MCF 10A (cell line): ENCODE measurements around the gene IFNA2. TPM values are rescaled to one million over a fixed set of nuclear protein-coding genes. Genes with fewer than 3 reads are reported as not detected.

Experiments
- BruUV-seq: library from RNA; stranded (reverse); fragments of 400-500 nt; replicated peaks from 2 replicates; lab custom pipeline; 2021; lab: Mats Ljungman, UMichigan
- CTCF ChIA-PET: fragments of 300-600 bp; sonication (Branson Sonifier 250); formaldehyde crosslinking; extraction: SDS; loops from one replicate; lab custom pipeline; 2021; ENCODE audit warnings: antibody characterized with exemption, inconsistent platforms; lab: Yijun Ruan, JAX
- POLR2A ChIA-PET: fragments of 300-600, 350-650 bp; sonication (Branson Sonifier 250); formaldehyde crosslinking; extraction: SDS; loops from one replicate; lab custom pipeline; 2020; ENCODE audit warnings: antibody characterized with exemption, inconsistent platforms; lab: Yijun Ruan, JAX
- DNase-seq: peaks from one replicate; pipeline ENCODE4 v3.0.0-alpha.2; 2018; ENCODE audit not compliant: unreplicated experiment
- H3K27ac Mint-ChIP-seq: one replicate; pipeline ENCODE4 v1.8.0; 2022; ENCODE audit warnings: mild to moderate bottlenecking, low read depth, mixed read lengths; ENCODE audit not compliant: unreplicated experiment
- H3K27me3 Mint-ChIP-seq: one replicate; pipeline ENCODE4 v1.8.0; 2022; ENCODE audit warnings: mixed read lengths; ENCODE audit not compliant: insufficient read depth, unreplicated experiment
- H3K36me3 Mint-ChIP-seq: one replicate; pipeline ENCODE4 v1.8.0; 2022; ENCODE audit warnings: mild to moderate bottlenecking, moderate library complexity, mixed read lengths; ENCODE audit not compliant: insufficient read depth, unreplicated experiment
- H3K4me1 Mint-ChIP-seq: one replicate; pipeline ENCODE4 v1.8.0; 2022; ENCODE audit warnings: mixed read lengths; ENCODE audit not compliant: insufficient read depth, unreplicated experiment
- H3K4me3 Mint-ChIP-seq: one replicate; pipeline ENCODE4 v1.8.0; 2022; ENCODE audit warnings: mild to moderate bottlenecking, moderate library complexity, mixed read lengths; ENCODE audit not compliant: unreplicated experiment
- H3K9me3 Mint-ChIP-seq: one replicate; pipeline ENCODE4 v1.8.0; 2022; ENCODE audit warnings: mixed read lengths; ENCODE audit not compliant: unreplicated experiment
- intact Hi-C: fragments of 100-400 bp; cut with micrococcal nuclease; formaldehyde crosslinking; loops from 2 replicates; pipeline ENCODE4 v1.14.1; 2022
- total RNA-seq: library from RNA; stranded (reverse); gene quantifications from 2 replicates; pipeline ENCODE4 v1.2.3, GENCODE V29; 2022
- TF ChIP-seq, protein P1 (sequence below): fragments of 200-600 bp; IDR thresholded peaks from one replicate; pipeline ENCODE4 v1.8.0; 2022; ENCODE audit warnings: antibody characterized with exemption, mild to moderate bottlenecking; ENCODE audit not compliant: unreplicated experiment

Gene IFNA2
- total RNA-seq, 1 experiment from 2014 or later = not detected

DNA sequence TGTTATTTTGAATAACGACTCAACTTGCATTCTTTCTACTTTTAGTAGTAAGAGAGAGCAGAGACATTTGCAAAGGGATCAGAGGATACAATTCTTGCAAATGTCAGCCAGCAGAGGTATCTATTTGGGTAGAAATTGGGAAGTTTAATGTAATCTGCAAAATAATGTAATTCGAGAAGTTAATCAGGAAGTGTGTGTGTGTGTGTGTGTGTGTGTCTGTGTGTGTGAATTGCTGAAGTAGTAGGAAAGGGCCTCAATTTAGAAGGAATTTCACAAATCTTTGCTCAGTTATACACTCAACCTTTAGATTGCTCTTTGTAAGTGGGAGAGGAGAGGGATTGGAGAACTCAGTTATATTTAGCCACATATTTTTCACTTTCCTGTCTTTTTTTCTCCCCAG lies 44.0 kb upstream of the IFNA2 start:
- Mint-ChIP-seq H3K27me3 (peaks cover 38% of the 10 kb centered on the region), H3K4me1 (no peaks in the 10 kb centered on the region), H3K36me3 (no peaks in the 10 kb centered on the region), H3K9me3 (no peaks in the 10 kb centered on the region), H3K4me3 (no peak overlapping the region), H3K27ac (no peak overlapping the region)
- ChIA-PET POLR2A (no interaction called here), CTCF (no interaction called here)
- BruUV-seq = no TSS peak
- no peak for DNase-seq
- intact Hi-C loops = no loop called here
- TF ChIP-seq, protein P1, sequence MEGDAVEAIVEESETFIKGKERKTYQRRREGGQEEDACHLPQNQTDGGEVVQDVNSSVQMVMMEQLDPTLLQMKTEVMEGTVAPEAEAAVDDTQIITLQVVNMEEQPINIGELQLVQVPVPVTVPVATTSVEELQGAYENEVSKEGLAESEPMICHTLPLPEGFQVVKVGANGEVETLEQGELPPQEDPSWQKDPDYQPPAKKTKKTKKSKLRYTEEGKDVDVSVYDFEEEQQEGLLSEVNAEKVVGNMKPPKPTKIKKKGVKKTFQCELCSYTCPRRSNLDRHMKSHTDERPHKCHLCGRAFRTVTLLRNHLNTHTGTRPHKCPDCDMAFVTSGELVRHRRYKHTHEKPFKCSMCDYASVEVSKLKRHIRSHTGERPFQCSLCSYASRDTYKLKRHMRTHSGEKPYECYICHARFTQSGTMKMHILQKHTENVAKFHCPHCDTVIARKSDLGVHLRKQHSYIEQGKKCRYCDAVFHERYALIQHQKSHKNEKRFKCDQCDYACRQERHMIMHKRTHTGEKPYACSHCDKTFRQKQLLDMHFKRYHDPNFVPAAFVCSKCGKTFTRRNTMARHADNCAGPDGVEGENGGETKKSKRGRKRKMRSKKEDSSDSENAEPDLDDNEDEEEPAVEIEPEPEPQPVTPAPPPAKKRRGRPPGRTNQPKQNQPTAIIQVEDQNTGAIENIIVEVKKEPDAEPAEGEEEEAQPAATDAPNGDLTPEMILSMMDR = no peak

DNA sequence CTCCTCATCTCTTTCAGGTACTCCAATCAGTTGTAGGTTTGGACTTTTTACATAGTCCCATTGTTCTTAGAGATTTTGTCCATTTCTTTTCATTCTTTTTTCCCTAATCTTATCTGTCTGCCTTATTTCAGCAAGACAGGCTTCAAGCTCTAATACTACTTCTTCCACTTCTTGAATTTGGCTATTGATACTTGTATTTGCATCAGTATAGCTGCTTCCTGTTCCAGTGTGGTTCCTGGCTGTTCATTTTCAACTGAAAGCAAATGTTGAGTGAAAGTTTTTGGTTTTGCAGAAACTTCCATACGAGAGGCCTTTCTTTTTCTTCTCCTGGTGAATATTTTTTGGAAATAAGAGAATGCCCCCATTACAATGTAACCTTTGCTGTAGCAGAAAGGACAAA lies 43.0 kb upstream of the IFNA2 start:
- H3K4me3 Mint-ChIP-seq = no peak overlapping the region
- ChIA-PET POLR2A (no interaction called here), CTCF (no interaction called here)
- TF ChIP-seq, protein P1 = no peak
- H3K9me3 Mint-ChIP-seq = no peaks in the 10 kb centered on the region
- H3K4me1 Mint-ChIP-seq = no peaks in the 10 kb centered on the region
- no peak for DNase-seq
- no peak overlapping the region for H3K27ac Mint-ChIP-seq
- intact Hi-C loops = no loop called here
- BruUV-seq = no TSS peak
- peaks cover 40% of the 10 kb centered on the region for H3K27me3 Mint-ChIP-seq
- no peaks in the 10 kb centered on the region for H3K36me3 Mint-ChIP-seq

DNA sequence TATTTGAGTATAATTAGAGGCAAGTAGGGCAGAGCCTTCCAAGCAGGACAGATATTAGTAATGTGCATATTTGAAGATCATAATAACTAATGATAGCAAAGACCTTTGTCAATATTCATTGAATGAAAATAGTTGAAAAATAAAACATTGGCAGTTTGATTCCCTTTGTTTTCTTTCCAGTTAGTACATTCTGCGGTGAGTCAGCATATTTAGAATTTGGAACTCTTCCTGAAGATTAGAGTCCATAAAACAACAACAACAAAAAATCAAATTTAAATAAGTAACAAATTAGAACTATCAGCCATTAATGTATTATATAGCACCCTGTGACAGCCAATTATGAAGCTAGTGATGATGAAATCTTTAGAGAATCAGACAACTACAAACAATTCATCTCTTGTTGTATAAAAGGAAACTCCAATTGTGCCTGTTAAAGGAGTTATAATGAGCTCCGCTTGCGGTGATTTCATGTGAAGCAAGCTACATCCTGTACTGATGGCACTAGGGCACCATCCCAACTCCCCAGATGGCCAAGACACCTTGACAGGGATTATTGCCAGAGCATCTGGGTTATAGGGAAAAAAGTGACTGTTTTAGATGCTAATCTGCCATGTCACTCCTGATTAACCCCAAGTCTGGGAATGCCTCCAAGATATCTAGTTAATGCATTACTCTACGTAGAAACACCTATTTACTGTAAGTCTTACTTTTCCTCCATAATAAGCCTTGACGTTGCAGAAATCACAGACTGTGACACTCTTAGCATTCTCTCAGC lies 30.5 kb upstream of the IFNA2 start:
- TF ChIP-seq, protein P1 = no peak
- H3K27ac Mint-ChIP-seq = no peak overlapping the region
- POLR2A ChIA-PET = no interaction called here
- intact Hi-C loops = no loop called here
- DNase-seq = no peak
- H3K27me3 Mint-ChIP-seq = peaks cover 12% of the 10 kb centered on the region
- BruUV-seq = no TSS peak
- H3K36me3 Mint-ChIP-seq = no peaks in the 10 kb centered on the region
- H3K4me1 Mint-ChIP-seq = no peaks in the 10 kb centered on the region
- CTCF ChIA-PET = interaction anchor here (1.0 kb wide), 1 partner anchor 163 kb away, joined by 3 read pairs; no protein-coding TSS in a partner anchor
- no peak overlapping the region for H3K4me3 Mint-ChIP-seq
- H3K9me3 Mint-ChIP-seq = no peaks in the 10 kb centered on the region

DNA sequence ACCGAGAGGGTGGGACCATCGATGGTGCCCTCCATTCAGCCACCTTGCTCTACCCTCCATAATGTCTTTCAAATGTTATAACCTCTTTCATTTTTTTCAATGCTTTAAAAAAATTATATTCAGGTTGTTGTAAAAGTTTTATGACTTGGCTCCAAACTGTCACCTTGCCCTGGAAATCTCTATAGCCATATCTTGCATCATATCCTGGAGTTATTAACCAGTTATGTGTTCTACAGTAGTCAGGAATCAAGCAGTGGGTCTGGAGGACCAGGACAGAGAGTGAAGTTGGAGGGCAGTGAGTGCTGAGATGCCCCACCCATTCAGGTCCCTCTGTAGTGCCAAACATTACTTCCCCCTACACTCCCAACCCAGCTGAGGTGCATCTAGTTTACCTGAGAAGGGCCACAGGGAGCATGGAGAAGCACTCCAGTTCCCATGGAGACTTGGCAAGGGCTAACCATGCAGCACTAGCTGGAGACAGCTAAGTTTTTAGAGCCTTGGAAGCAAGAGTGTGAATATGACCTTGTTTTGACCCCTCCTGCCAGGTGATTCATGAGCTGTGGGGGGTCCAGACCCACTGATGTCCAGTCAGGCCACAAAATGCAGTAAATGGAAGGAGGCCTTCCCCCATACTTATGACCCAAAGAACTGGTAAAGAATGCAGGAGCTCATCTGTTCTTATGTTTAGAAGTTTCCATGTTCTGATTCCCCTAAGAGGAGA lies 29.2 kb upstream of the IFNA2 start:
- Mint-ChIP-seq H3K27ac (no peak overlapping the region), H3K9me3 (no peaks in the 10 kb centered on the region), H3K4me1 (no peaks in the 10 kb centered on the region), H3K4me3 (no peak overlapping the region), H3K27me3 (peaks cover 20% of the 10 kb centered on the region), H3K36me3 (no peaks in the 10 kb centered on the region)
- TF ChIP-seq, protein P1 = no peak
- DNase-seq = no peak
- ChIA-PET POLR2A (no interaction called here), CTCF (interaction anchor here (0.6 kb wide), 1 partner anchor 18 kb away, joined by 3 read pairs; no protein-coding TSS in a partner anchor)
- BruUV-seq = no TSS peak
- intact Hi-C loops = no loop called here
